Epithelial cell of proximal tubule (primary cell): ENCODE data around the gene DNER. TPM values are rescaled to one million over a fixed set of nuclear protein-coding genes. Genes with fewer than 3 reads are reported as not detected.

Source experiments
- DNase-seq: peaks from one replicate; pipeline ENCODE4 v3.0.0-alpha.2; 2011; ENCODE audit warnings: low read depth
- H3K4me3 ChIP-seq: 2 replicates; pipeline ENCODE4 v1.5.1; 2011; ENCODE audit warnings: low read depth, mild to moderate bottlenecking, low read length
- total RNA-seq: library from RNA; depleted of rRNA; stranded (reverse); fragments of >200 nt; gene quantifications from 2 replicates; pipeline ENCODE4 v1.2.3, GENCODE V29; 2015
- TF ChIP-seq, protein P1 (sequence below): conservative IDR thresholded peaks from 2 replicates; pipeline ENCODE4 v1.5.1; 2012; ENCODE audit warnings: low read depth, mild to moderate bottlenecking, low read length

The DNER gene
- total RNA-seq, 1 donor from 2014 or later = 2.7 TPM

DNA sequence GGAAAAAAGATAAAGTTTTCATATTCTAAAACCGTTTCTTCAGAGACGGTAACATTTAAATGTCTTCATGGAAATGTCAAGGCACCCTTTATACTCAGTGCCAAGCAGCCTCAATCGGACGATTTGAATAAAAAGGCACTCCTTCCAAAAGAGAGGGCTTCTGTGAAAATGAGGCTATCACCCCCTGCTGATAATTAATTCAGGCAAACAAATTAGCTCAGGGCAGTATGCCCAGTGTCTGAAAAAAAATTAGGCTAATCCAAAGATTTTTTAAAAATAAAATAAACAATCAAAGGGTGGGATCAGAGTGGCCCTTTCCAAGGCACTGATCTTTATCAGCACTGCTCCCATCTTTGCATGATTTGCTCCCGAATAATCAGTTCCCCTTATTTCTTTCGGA, 292.3 kb downstream of the DNER start:
- DNase-seq = no peak
- no peak overlapping the region for H3K4me3 ChIP-seq
- TF ChIP-seq, protein P1, sequence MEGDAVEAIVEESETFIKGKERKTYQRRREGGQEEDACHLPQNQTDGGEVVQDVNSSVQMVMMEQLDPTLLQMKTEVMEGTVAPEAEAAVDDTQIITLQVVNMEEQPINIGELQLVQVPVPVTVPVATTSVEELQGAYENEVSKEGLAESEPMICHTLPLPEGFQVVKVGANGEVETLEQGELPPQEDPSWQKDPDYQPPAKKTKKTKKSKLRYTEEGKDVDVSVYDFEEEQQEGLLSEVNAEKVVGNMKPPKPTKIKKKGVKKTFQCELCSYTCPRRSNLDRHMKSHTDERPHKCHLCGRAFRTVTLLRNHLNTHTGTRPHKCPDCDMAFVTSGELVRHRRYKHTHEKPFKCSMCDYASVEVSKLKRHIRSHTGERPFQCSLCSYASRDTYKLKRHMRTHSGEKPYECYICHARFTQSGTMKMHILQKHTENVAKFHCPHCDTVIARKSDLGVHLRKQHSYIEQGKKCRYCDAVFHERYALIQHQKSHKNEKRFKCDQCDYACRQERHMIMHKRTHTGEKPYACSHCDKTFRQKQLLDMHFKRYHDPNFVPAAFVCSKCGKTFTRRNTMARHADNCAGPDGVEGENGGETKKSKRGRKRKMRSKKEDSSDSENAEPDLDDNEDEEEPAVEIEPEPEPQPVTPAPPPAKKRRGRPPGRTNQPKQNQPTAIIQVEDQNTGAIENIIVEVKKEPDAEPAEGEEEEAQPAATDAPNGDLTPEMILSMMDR = no peak

DNA sequence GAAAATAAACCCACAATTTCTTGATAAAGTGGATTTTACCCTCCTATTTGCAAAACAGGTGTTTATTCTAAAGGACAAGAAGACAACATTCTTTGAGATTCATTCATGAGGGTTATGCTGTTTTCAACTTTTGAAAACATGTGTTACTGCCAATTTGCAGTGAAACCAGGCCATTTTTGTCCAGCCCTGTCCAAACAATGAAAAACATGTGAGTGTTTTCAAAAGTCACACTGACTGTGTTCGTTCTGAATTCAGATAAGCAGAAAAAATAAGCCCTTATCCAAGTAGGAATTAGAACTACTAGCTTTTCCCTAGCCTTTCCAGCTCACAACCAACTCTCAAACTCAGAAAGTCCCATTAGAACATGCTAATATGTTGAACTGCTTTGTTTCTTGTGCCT, 295.2 kb downstream of the DNER start:
- DNase-seq = no peak
- TF ChIP-seq, protein P1 = no peak

DNA sequence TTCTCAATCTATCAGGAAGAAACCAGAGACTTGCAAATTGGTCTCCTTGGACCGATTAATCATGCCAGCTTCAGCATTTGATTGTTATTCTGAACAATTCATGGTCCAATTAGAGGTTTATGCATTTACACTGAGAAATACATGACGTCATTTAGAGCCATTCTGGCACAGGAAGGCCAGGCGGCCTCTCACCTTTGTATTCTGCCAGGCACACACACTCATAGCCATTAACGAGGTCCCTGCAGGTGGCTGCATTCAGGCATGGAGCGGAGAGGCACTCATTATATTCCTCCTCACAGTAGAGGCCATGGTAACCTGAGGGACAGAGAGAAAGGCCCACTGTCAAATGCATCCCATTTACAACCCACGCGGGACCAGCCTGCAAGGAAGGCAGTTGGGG, 296.4 kb downstream of the DNER start:
- TF ChIP-seq, protein P1 = no peak
- H3K4me3 ChIP-seq = no peak overlapping the region
- no peak for DNase-seq

More for the DNA sequence above, 295.2 kb downstream of the DNER start:
- no peak overlapping the region for H3K4me3 ChIP-seq

DNA sequence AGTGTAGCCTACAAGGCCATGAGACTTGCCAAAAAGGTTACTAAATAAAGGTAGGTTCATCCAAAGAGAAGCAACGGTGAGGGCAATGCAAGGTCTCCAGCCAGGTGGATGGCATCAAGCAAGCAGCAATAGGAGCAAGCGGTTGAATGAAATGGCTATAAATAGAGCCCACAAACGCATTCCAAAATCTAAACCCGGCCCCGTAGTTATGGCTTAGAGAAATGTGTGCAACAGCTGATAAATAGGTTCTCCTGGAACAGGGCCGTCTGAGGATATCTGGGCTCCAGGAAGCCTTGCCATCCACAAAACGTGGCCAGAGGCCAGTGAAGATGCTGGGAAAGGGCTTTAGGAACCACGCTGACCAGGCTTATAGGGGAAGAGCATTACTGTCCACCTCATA, 297.2 kb downstream of the DNER start:
- H3K4me3 ChIP-seq = no peak overlapping the region
- no peak for DNase-seq
- TF ChIP-seq, protein P1 = no peak

DNA sequence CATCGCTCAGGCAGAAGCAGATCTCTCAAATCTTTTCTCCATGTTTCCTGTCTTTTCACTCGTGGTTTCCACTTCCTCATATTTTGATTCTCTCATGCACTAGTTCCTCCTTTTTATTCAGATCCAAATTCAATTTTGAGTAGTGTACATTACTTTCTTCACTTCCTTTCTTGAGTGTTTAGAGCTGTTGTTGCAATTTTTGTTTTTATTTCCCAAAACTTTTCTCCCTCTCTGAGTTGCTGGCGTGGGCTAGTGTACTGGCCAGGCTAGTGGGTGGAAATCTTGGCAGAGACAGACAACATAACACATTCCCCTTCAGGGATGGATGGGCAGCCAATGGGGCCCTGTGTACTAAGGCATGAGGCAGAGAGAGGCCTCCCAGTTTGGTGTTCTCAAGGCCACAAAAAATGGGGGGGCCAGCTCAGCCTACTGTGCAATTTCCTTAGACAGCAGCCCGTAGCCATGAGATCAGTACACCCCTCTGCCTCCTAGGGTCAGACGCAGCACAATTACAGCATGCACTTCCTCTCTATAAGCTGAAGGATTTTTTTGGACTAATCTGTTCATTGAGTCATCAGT, 298.1 kb downstream of the DNER start:
- TF ChIP-seq, protein P1 = no peak
- peak; percentile 51 for DNase-seq
- H3K4me3 ChIP-seq = no peak overlapping the region

DNA sequence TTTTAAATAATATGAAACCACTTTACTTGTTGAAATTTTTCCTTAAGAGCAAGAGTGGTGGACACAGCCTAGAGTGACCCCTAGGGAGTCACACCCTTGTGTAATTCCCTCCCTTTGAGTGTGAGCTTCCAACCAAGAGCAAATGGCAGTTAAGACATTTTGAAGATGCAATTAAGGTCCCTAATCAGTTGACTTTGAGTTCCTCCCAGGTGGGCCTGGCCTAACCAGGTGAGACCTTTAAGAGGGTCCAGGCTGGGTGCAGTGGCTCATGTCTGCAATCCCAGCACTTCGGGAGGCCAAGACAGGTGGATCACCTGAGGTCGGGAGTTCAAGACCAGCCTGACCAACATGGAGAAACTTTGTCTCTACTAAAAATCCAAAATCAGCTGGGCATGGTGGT, 299.7 kb downstream of the DNER start:
- TF ChIP-seq, protein P1 = no peak
- no peak overlapping the region for H3K4me3 ChIP-seq
- DNase-seq = no peak

DNA sequence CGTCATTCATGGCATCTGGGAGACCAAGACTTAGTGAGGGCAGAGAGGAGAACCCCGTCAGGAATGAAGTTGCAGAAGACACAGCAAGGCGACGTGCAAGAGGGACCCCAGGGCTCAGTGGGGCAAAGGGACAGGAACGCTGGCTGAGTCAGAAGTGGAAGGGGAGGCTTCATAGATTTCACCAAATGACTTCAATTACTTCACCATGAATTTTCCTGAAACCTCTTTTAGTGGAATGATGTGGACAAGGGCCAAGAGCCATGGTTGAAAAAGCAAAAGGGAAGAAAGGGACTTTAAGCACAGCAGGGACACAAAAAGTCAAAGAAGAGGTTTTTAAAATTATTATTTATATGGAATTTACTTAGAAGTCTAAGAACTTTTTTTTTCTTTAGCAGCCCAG, 301.7 kb downstream of the DNER start:
- DNase-seq = no peak
- no peak overlapping the region for H3K4me3 ChIP-seq
- TF ChIP-seq, protein P1 = no peak
